GM21515 (cell line): Measurements from ENCODE around the gene IL18RAP.

Source experiments
- ATAC-seq: cut with Tn5 transposase; IDR thresholded peaks from one replicate; pipeline ENCODE4 v1.9.1; 2021; ENCODE audit not compliant: unreplicated experiment

The IL18RAP gene

DNA sequence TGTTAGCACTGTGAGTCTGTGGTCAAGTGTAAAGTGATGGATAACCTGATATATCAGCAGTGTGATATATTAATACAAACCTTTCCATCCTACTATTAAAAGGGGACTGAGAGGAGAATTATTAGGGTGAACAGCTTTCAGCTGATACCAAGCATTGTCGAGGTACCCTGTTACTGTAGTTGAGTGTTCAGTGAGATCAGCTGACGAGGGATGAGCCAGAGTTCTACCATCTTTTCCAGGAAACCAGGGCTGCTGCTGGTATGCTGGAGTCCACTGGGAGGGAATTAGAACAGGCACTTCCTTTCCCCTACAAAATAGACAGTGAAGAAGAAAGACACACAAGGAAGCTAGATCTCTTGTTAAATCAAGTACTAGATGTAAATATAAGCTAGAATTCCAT, 408 bp downstream of the IL18RAP start:
- ATAC-seq, result no peak

DNA sequence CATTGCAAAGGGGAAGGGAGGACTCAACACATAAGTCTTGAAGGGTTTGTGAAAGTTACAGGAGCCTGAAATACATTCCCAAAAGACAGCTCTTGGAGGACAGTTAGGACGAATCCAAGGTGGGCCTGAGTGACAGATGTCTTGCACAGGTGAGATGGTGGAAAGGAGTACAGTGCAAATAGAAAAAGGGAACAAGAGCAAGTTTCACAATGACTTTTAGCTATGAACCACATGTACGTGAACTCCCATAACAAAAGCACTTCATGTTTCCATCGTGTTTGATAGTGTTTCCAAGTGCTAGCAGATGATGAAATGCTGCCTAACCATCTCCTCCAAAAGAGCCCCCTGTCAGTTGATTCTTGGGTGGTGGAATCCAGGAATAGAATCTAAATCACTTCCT, 1.8 kb downstream of the IL18RAP start:
- ATAC-seq, result peak; percentile 92

DNA sequence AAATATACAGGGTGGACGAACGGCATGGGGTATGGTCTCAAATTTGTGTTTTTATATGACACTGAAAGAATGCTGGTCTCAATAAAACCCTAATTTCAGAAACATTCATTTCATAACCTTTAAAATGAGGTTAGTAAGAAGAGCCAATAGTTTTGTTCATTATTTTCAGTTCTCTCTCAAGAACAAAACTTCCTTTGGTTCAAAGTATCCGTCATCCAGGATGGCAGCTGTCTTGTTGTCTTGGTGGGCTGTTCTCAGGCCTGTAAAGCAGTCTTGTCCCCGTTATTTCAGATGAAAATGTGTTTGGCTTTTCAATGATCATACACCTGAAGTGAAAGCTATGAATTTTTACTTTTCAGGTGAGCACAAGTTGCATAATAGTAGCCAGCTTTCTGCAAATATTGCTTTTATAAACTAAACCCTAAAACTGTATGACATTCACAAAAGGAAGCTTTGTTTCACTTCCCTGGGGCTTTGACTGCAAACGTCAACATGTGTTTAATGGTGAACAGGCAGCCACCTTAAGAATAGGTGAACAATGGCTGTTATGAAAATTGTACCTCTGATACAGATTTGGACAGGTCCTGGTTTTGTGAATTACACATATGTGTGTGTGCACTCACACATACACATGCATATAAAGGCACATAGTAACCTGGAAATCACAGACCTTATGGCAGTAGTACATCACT, 2.6 kb downstream of the IL18RAP start:
- ATAC-seq, result no peak

DNA sequence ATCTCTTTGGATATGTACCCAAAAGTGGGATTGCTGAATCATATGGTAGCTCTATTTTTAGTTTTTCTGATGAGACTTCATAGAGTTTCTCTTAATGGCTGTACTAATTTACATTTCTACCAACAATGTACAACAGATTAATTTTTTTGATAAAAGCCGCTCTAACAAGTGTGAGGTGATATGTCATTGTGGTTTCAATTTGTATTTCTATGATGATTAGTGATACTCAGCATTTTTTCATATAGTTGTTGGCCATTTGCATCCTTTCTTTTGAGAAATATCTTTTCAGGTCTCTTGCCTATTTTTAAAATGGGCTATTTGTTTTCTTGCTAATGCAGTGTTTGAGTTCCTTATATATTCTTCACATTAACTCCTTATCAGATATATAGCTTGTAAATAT, 4.3 kb downstream of the IL18RAP start:
- ATAC-seq, result no peak

DNA sequence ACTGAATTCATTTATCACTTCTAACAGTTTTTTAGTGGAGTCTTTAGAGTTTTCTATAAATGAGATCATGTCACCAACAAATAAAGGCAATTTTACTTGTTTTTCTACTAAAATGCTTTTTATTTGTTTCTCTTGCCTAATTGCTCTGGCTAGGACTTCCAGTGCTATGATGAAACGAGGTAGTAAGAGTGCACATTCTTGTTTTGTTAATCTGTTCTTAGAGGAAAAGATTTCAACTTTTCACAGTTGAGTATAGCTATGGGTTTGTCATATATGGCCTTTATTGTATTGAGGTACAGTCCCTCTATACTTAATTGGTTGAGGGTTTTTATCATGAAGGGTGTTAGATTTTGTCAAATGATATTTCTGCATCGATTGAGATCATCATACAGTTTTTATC, 5.6 kb downstream of the IL18RAP start:
- no peak for ATAC-seq

DNA sequence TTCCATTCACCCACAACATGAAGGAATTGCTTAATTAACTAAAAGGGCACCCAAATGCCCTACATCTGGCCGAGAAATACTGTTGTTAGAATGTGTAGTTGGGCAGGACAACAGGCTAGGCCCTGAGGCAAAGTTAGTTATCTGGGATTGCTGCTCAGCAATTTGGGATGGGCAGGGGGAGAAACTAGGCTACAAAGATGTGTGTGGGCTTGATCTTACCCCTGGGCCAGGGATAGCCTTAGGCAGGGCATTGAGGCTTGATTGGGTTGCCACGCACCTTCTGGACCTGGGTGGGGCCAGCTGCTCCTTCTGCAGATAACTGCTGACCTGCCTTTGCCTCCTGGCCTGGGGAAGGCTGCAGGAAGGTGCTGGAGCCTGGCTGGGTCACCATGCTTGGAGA, 9.4 kb downstream of the IL18RAP start:
- no peak for ATAC-seq

DNA sequence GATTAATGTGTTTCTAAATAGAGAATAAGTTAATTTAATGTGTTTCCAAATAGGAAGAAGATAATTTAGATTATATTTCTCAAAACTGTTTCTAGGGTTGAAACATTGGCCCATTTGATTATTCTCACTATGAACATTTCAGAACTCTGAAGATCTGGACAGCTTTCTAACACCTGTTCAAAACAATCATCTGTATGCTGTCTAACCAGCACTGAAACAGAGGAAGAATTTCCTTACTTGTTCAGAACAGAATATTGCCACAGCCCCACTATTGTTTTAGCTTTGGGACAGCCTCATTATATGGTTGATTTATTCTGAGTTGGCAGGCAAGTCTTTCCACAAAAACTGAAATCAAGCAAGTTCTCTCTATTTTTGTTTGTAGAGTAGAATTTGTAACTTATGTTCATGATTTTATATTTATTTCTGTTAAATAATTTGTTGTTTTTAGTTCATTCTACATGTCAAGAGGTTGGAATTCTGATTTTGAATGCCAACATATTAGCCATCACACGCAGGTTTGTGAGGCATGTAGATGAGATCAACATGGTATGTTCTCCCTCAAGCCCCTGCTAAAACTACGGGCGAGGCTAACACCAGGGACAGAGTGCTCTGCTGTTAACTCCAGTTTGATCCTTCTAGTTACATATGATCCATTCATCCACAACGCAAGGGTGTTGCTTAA, 11.2 kb downstream of the IL18RAP start:
- ATAC-seq, result no peak

DNA sequence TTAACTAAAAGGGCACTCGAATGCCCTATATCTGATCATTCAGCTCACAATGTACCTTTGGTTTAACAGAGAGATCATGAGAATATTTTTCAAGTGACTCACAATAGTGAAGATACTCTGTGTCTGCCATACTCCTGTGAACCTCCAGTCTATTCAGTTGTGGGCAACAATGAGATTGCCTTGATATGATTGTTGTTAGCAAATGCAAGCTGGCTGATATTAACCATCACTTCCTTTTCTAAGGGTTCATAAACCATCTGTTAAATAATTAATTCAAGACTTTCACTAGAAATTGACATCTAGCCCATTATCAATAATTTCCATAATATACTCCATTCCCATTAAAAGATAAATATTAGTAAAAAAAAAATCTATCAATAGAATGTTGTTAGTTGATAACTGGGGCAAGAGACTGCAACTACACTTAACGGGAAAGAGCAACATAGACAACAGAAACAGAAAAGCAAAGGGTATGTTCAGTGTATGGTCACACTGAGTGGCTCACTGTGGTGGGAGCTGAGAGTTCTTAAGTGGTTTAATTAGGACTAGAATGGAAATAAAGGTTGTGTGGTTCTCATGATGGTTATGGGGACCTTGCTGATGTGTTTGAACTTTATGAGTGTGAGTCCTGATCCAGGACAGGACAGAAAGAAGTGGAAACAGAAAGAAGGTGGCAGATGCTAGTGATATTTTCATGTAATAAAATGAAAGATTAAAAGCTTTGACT, 11.9 kb downstream of the IL18RAP start:
- peak; percentile 58 for ATAC-seq

DNA sequence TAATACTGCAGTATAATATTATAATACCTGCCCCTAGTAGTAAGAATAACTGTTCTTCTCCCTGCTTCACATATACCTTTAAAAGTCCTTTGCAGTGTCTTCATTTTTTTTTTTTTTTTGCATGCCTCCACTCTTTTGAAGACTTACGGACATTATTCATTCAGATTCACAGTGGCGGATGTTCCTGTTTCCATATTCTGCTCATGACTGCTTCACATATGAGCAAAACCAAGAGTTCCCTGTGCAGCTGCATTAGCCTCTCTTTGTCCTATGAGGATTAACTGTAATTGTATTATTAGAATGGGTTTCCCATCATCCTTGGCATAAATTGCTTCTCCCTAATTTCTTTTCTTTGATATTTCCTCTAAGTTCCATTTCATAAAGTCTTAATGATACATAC, 12.8 kb downstream of the IL18RAP start:
- ATAC-seq, result no peak

DNA sequence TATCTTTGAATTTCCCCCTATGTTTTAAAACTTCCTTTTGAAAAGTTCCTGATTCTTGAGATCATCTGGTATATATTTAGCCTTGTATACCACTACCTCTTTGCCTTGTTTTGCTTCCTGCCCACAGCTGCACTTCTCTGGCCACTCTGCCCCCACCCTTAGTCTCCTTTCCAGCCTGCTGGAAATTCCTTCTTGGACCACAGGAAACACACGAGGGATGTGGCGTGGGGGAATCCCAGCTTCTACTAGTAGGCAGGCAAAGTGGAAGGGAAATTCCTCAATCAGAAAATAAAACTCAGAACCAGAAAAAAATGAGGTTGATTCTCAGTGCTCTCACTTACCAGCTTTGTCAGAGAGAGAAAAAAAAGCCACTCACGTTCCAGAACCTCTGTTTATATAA, 13.4 kb downstream of the IL18RAP start:
- ATAC-seq, result no peak

DNA sequence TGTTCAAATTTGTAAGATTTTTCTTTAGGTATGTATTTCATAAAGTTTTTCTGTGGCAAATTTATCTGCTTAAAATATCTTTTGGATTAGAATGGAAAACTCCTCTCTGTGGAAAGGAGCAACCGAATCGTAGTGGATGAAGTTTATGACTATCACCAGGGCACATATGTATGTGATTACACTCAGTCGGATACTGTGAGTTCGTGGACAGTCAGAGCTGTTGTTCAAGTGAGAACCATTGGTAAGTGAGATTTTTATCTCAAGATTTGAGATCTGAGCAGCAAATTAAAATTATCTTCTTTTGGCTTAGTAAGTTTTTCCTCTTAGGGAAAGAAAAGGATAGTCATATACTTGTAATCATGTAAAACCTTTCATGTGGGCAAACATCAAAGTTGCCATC, 14.2 kb downstream of the IL18RAP start:
- no peak for ATAC-seq

DNA sequence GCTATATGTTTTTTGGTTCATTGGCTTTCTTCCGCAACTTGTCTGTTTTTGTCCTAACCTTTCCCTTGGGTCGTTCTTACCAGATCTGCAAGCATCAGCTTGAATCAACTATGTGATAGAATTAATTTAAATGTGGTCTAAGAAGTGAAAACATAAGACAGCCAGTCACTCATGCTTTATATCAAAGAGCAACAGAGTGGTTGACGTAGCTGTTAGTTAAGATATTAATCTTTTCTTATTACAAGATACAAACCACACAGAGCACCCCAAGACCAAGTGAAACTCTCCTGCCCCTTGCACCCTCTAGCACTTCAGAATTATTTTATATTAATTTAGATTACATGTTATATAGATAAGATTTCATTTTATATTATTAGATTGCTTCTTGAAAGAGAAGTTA, 15.2 kb downstream of the IL18RAP start:
- no peak for ATAC-seq

DNA sequence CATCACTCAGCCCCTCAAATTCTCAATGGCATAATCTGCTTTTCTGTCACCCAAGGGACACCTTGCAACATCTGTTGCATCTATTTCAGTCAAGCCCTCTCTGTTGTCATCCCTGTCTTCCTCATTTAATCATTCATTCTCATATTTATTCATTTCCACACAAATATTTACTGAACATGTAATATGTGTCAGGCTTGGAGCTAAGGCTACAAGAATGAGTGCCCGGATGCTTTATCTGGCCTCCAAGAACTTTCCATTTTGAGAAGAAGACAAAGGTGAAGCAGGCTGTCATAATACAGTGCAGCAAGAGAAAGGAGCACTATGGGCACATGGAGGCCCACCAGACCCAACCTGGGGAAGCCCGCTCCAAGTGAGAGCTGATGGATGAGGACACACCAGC, 15.6 kb downstream of the IL18RAP start:
- no peak for ATAC-seq

DNA sequence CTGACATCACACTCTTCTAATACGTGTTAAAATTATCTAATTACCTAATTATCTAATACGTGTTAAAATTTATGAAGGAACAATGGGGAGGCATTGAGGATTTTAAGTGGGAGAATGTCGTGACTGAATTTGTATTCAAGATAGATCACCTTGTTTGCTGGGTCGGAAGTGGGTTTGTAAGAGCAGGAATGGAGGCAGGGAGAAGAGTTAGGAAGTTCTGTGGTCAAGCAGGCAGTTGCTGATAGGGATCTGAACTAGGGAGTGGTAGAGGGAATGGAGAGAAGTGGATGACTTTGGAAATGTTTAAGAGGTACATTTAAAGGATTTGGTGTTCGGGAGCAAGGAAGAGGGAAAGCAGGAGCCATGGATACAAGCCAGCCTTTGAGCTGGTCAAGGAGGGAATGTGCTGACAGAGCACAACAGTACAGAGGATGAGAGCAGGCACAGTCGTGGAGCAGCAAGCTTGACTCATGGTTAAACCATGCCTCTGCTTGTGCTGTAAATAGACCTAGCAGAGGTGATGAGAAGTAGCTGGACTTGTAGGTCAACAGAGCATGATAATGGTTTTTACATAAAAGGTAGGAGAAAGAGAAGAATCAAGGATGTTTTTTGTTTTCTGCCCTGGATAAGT, 16.2 kb downstream of the IL18RAP start:
- ATAC-seq, result no peak

DNA sequence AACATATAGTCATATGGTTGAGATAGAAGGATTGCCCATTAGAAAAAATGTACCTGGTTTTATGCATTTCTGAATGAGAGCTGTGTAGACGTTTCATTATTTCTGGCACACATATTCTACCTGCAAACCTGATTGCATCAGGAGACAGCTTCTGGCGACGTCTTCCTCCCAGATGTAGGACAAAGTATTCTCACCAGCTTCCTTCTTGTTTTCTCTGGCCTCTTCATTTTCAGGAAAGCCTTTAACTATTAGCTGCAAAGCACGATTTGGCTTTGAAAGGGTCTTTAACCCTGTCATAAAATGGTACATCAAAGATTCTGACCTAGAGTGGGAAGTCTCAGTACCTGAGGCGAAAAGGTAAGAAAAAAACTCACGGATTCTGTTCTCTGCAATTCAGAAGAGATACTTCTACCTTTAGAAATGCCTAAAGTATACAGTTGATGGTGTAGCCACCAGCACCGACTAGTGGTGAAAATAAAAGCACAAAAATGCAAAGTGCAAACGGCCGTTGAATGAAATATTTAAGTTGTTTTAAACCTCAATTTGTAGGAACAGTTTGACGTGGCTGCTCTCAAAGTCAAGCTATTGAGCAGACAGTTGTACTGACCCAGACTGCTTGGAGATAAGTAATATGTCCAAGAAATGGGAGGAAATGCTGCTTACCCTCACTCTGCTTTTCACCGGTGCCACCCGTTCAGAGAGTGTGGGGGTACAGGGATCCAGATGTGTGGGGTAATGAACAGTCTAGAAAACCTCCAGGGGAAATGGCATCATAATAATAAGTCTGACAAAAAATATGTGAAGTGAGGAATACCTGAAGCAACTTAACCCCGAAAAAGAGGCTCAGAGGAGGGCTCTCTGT, 20.2 kb downstream of the IL18RAP start:
- peak; percentile 76 for ATAC-seq

DNA sequence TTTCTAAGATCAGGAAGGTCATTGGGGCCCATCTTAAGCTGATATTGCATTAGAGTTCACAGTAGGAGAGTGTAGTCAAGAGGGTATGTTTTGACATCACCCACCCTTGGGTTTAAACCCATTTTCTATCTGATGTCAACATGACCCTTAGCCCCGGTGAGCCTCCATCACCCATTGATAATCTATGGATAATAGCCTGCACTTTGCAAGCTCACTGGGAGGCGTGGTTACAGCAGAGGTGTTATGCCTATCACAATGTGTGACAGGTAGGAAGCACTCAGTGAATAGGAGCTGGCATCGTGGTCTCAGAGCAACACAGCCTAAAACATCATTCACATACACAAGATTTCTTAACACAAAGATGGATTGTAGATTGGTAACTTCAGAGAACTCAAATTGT, 21.3 kb downstream of the IL18RAP start:
- ATAC-seq, result no peak

DNA sequence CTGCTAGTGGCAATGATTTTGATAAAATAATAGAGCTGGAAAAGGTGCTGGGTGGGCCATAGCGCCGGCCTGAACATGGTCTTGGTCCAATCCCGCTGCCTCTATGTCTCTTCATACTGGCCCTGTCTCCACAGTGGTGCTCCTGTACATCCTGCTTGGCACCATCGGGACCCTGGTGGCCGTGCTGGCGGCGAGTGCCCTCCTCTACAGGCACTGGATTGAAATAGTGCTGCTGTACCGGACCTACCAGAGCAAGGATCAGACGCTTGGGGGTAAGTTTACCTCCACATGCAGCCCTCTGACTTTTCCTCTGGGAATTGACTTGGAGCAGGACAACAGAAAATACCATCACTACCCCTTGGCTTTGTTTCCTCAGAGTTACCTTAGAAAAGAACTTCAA, 24.0 kb downstream of the IL18RAP start:
- ATAC-seq, result no peak

DNA sequence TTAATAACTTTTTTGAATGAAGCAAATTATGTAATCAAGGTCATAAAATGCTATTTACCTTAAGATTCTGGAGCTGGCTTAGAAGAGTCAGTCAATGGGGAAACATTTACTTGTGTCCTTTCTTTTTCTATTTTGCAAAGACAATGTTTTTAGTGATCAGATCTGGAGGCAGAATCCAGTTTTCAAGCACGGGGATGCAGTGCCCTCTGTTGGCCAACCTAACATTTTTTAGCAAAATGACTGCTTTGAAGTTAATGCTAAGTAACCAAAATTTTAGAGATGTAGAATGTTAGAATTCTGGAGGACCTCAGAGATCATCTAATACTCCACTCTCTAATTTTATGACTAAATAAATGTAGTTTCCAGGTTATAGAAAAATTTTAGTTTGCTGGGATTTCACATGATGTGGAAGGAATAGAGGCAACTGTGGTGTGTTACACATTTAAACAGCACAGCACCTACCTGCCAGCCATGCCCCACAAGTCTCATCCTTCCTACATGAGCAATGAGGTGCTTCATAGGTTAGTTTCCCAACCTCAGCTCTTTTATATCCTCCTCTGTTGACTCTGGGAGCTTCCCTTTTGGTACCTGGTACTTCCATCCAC, 26.5 kb downstream of the IL18RAP start:
- ATAC-seq, result no peak

DNA sequence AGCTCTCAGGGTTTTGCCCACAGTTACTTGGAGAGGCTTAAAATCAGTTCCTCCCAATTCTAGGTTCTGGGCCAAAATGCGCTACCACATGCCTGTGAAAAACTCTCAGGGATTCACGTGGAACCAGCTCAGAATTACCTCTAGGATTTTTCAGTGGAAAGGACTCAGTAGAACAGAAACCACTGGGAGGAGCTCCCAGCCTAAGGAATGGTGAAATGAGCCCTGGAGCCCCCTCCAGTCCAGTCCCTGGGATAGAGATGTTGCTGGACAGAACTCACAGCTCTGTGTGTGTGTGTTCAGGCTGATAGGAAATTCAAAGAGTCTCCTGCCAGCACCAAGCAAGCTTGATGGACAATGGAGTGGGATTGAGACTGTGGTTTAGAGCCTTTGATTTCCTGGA, 29.0 kb downstream of the IL18RAP start:
- no peak for ATAC-seq

DNA sequence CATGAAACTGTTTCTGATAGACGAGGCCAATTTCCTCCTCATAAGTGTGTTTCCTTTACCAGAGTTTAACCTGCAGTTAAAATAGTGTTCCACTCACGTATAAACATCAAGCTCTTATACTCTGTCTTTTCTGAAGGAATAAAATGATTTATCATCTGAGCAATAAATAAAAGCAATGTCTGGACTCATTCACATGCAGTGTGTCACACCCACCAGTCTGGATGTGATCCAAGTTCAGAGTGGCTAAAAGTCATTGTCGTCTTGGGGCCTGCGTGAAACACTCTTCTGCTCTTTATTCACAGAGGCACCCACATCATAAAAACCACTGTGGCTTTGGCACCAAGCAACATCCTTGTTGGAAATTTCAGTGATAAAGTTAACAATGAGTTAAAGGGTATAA, 30.5 kb downstream of the IL18RAP start:
- no peak for ATAC-seq
